ENCODE results near the gene ZNF343. TPM values are rescaled to one million over a fixed set of nuclear protein-coding genes. Genes with fewer than 3 reads are reported as not detected.

ZNF343 gene
- total and polyA plus RNA-seq, 2 donors (not counting 1 experiment from before 2014, with no cell fraction given) = 11.2 to 15.0 TPM

DNA sequence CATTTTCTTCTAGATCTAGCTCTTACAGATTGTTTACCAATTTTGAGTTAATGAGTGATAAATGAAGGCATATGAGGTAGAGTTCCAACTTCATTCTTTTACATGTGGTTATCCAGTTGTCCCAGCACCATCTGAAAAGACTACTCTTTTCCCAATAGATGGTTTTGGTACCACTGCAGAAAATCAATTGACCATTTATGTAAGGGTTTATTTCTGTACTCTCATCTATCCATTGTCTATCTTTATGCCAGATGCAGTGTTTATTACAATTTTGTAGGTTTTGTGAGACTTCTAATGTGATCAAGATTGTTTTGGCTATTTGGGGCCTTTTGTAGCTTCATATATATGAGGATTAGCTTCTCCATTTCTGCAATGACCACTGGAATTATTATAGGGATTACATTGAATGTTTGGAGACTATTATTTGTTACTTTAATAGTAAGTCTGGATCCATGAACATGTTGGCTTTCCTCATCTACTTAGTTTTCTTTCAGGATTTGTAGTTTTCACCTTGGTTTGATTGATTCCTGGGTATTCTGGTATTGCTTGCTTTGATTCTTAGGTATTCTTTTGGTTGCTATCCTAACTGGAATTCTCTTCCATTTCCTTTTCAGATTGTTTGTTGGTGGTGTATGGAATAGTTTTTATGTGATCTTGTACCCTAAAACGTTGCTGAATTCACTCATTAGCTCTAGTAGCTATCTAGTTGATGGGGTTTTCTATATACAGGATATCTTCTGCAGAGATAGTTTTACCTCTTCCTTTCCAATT is 48.5 kb downstream of the ZNF343 start:
- H3K36me3 ChIP-seq (ENCODE audit: control insufficient read depth, insufficient read depth, low read length) = peaks cover 15% of the 10 kb centered on the region
- no peaks in the 10 kb centered on the region for H3K27me3 ChIP-seq (ENCODE audit: control insufficient read depth, insufficient read depth, low read length)
- no peak overlapping the region for H3K27ac ChIP-seq (ENCODE audit: insufficient read depth, low read length)
- TF ChIP-seq, protein P1, sequence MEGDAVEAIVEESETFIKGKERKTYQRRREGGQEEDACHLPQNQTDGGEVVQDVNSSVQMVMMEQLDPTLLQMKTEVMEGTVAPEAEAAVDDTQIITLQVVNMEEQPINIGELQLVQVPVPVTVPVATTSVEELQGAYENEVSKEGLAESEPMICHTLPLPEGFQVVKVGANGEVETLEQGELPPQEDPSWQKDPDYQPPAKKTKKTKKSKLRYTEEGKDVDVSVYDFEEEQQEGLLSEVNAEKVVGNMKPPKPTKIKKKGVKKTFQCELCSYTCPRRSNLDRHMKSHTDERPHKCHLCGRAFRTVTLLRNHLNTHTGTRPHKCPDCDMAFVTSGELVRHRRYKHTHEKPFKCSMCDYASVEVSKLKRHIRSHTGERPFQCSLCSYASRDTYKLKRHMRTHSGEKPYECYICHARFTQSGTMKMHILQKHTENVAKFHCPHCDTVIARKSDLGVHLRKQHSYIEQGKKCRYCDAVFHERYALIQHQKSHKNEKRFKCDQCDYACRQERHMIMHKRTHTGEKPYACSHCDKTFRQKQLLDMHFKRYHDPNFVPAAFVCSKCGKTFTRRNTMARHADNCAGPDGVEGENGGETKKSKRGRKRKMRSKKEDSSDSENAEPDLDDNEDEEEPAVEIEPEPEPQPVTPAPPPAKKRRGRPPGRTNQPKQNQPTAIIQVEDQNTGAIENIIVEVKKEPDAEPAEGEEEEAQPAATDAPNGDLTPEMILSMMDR (conservative IDR thresholded peaks at IDR 0.05 in 1 of 2, IDR thresholded peaks at IDR 0.05 in 1 of 2; ENCODE audit: low read depth in 1 of 2, low read length in 2 of 2) = no peak
- no peak for TF ChIP-seq EZH2 (IDR thresholded peaks at IDR 0.05; ENCODE audit: low read length, missing control alignments)
- H3K79me2 ChIP-seq (ENCODE audit: control insufficient read depth, insufficient read depth, low read length) = peaks cover 4% of the 10 kb centered on the region
- no peak overlapping the region for H2AFZ ChIP-seq (ENCODE audit: low read length)
- H3K9me3 ChIP-seq (ENCODE audit: control insufficient read depth, insufficient read depth, low read depth, low read length) = no peaks in the 10 kb centered on the region
- no peak overlapping the region for H3K9ac ChIP-seq (ENCODE audit: insufficient read depth, low read length)
- H3K4me2 ChIP-seq (ENCODE audit: extremely low read depth, insufficient read depth, low read length) = no peak overlapping the region
- no peaks in the 10 kb centered on the region for H4K20me1 ChIP-seq (ENCODE audit: control insufficient read depth, extremely low read depth, insufficient read depth, low read length)
- no peak overlapping the region for H3K4me3 ChIP-seq (replicated peaks in 1 of 4; ENCODE audit: control extremely low read depth in 1 of 4, insufficient read depth in 1 of 4, low read depth in 3 of 4, low read length in 4 of 4)
- DNase-seq (ENCODE audit: low read depth in 2 of 2) = no peak
- H3K4me1 ChIP-seq (ENCODE audit: control insufficient read depth, extremely low read depth, insufficient read depth, low read length) = no peaks in the 10 kb centered on the region

DNA sequence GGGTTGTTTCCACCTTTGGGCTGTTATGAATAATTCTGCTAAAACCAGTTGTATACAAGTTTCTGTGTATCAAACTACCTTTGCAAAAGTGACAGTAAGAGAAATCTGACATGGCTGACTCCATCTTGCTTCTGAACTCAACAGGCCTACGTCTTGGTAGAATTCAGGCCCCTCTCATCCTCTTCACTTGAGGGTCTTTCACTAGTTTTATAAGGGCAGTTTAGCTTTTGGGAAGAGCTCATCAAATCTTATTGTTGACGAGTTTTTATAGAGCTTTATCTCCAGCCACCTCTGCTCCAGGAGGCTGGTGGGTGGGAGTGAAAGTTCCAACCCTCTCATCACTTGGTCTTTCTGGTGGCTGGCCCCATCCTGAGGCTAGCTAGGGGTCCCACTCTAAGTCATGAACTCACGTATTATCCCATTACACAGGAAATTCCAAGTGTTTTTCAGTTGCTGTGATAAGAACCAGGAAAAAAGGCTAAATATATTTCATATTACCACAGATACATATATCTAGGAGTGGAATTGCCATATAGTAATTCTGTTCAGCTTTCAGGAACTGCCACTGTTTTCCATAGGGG is 49.7 kb downstream of the ZNF343 start:
- H3K4me2 ChIP-seq (ENCODE audit: extremely low read depth, insufficient read depth, low read length) = no peak overlapping the region
- H3K36me3 ChIP-seq (ENCODE audit: control insufficient read depth, insufficient read depth, low read length) = peaks cover 12% of the 10 kb centered on the region
- H3K9ac ChIP-seq (ENCODE audit: insufficient read depth, low read length) = no peak overlapping the region
- no peaks in the 10 kb centered on the region for H3K4me1 ChIP-seq (ENCODE audit: control insufficient read depth, extremely low read depth, insufficient read depth, low read length)
- peaks cover under 1% of the 10 kb centered on the region for H3K79me2 ChIP-seq (ENCODE audit: control insufficient read depth, insufficient read depth, low read length)
- H3K27ac ChIP-seq (ENCODE audit: insufficient read depth, low read length) = no peak overlapping the region
- H3K4me3 ChIP-seq (replicated peaks in 1 of 4; ENCODE audit: control extremely low read depth in 1 of 4, insufficient read depth in 1 of 4, low read depth in 3 of 4, low read length in 4 of 4) = no peak overlapping the region
- no peak for DNase-seq (ENCODE audit: low read depth in 2 of 2)
- H3K9me3 ChIP-seq (ENCODE audit: control insufficient read depth, insufficient read depth, low read depth, low read length) = no peaks in the 10 kb centered on the region
- TF ChIP-seq, protein P1 (conservative IDR thresholded peaks at IDR 0.05 in 1 of 2, IDR thresholded peaks at IDR 0.05 in 1 of 2; ENCODE audit: low read depth in 1 of 2, low read length in 2 of 2) = no peak
- no peak for TF ChIP-seq EZH2 (IDR thresholded peaks at IDR 0.05; ENCODE audit: low read length, missing control alignments)
- H4K20me1 ChIP-seq (ENCODE audit: control insufficient read depth, extremely low read depth, insufficient read depth, low read length) = no peaks in the 10 kb centered on the region
- H3K27me3 ChIP-seq (ENCODE audit: control insufficient read depth, insufficient read depth, low read length) = no peaks in the 10 kb centered on the region
- H2AFZ ChIP-seq (ENCODE audit: low read length) = no peak overlapping the region

DNA sequence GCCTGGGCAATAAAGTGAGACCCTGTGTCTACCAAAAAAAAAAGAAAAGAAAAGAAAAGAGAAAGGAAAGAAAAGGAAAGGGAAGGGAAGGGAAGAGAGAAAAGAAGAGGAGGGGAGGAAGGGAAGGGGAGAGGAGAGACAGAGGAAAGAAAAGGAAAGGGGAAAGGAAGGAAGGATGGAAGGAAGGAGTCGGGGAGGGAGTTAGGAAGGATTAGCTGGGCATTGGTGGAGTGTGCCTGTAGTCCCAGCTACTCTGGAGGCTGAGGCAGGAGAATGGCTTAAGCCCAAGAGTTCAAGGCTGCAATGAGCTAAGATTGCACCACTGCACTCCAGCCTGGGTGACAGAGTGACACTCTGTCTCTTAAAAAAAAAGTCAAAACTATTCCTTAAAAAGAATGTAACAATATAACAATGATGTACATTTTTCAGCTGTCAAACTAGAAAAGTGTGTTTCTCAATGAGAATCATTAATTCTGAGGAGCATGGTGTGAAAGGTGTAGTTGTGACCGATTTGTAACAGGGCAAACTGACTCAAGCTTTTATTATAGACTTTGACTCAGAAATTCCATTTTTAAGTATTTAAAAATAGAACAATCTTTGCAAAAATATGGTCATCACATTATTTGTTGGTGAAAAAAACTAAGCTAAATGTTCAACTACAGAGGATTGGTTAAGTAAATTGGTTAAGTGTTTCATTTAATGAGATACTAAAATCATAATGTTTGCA is 52.8 kb downstream of the ZNF343 start:
- H3K4me3 ChIP-seq (replicated peaks in 1 of 4; ENCODE audit: control extremely low read depth in 1 of 4, insufficient read depth in 1 of 4, low read depth in 3 of 4, low read length in 4 of 4) = no peak overlapping the region
- H3K9ac ChIP-seq (ENCODE audit: insufficient read depth, low read length) = no peak overlapping the region
- peaks cover 2% of the 10 kb centered on the region for H3K36me3 ChIP-seq (ENCODE audit: control insufficient read depth, insufficient read depth, low read length)
- no peaks in the 10 kb centered on the region for H3K79me2 ChIP-seq (ENCODE audit: control insufficient read depth, insufficient read depth, low read length)
- no peaks in the 10 kb centered on the region for H3K4me1 ChIP-seq (ENCODE audit: control insufficient read depth, extremely low read depth, insufficient read depth, low read length)
- H3K27ac ChIP-seq (ENCODE audit: insufficient read depth, low read length) = no peak overlapping the region
- no peak overlapping the region for H3K4me2 ChIP-seq (ENCODE audit: extremely low read depth, insufficient read depth, low read length)
- H4K20me1 ChIP-seq (ENCODE audit: control insufficient read depth, extremely low read depth, insufficient read depth, low read length) = no peaks in the 10 kb centered on the region
- no peaks in the 10 kb centered on the region for H3K27me3 ChIP-seq (ENCODE audit: control insufficient read depth, insufficient read depth, low read length)
- no peak overlapping the region for H2AFZ ChIP-seq (ENCODE audit: low read length)
- TF ChIP-seq EZH2 (IDR thresholded peaks at IDR 0.05; ENCODE audit: low read length, missing control alignments) = no peak
- TF ChIP-seq, protein P1 (conservative IDR thresholded peaks at IDR 0.05 in 1 of 2, IDR thresholded peaks at IDR 0.05 in 1 of 2; ENCODE audit: low read depth in 1 of 2, low read length in 2 of 2) = no peak
- no peaks in the 10 kb centered on the region for H3K9me3 ChIP-seq (ENCODE audit: control insufficient read depth, insufficient read depth, low read depth, low read length)
- no peak for DNase-seq (ENCODE audit: low read depth in 2 of 2)
